Activated naive CD4-positive, alpha-beta T cell treated with anti-CD3 and anti-CD28 coated beads for 36 hours (primary cell): ENCODE measurements around the gene RIMS1. TPM values are rescaled to one million over a fixed set of nuclear protein-coding genes. Genes with fewer than 3 reads are reported as not detected.

Source experiments
- CTCF ChIA-PET: fragments of 350-600 bp; sonication (Branson Sonifier 250); formaldehyde crosslinking; loops from one replicate; lab custom pipeline; 2021; ENCODE audit warnings: antibody characterized with exemption; lab: Charles Lee
- DNase-seq: peaks from one replicate; pipeline ENCODE4 v3.0.0-alpha.2; 2020
- H3K27ac Mint-ChIP-seq: one replicate; pipeline ENCODE4 v1.8.0; 2021; ENCODE audit warnings: mild to moderate bottlenecking, mixed read lengths
- H3K27me3 Mint-ChIP-seq: one replicate; pipeline ENCODE4 v1.8.0; 2021; ENCODE audit warnings: low read depth, mixed read lengths
- H3K36me3 Mint-ChIP-seq: one replicate; pipeline ENCODE4 v1.8.0; 2021; ENCODE audit warnings: low read depth, mixed read lengths
- H3K4me1 Mint-ChIP-seq: one replicate; pipeline ENCODE4 v1.8.0; 2021; ENCODE audit warnings: low read depth, mixed read lengths
- H3K4me3 Mint-ChIP-seq: one replicate; pipeline ENCODE4 v1.8.0; 2021; ENCODE audit warnings: mild to moderate bottlenecking, moderate library complexity, mixed read lengths
- H3K9me3 Mint-ChIP-seq: one replicate; pipeline ENCODE4 v1.8.0; 2021; ENCODE audit warnings: mixed read lengths
- intact Hi-C: fragments of 100-400 bp; cut with micrococcal nuclease; formaldehyde crosslinking; loops from one replicate; pipeline ENCODE4 v1.15.1; 2023
- total RNA-seq, 2 experiments: library from RNA; stranded (reverse); gene quantifications; one replicate each; pipeline ENCODE4 v1.2.3, GENCODE V29; 2021

RIMS1 gene
- total RNA-seq, 2 experiments from 2014 or later: not detected

GRCh38 chr6:72217626-72218025 is 331.3 kb downstream of the RIMS1 start:
- Mint-ChIP-seq H3K27me3 (no peaks in the 10 kb centered on the region), H3K4me3 (no peak overlapping the region), H3K27ac (no peak overlapping the region), H3K9me3 (no peaks in the 10 kb centered on the region), H3K4me1 (no peaks in the 10 kb centered on the region), H3K36me3 (no peaks in the 10 kb centered on the region)
- CTCF ChIA-PET: no interaction called here
- intact Hi-C loops: no loop called here
- no peak for DNase-seq

DNA sequence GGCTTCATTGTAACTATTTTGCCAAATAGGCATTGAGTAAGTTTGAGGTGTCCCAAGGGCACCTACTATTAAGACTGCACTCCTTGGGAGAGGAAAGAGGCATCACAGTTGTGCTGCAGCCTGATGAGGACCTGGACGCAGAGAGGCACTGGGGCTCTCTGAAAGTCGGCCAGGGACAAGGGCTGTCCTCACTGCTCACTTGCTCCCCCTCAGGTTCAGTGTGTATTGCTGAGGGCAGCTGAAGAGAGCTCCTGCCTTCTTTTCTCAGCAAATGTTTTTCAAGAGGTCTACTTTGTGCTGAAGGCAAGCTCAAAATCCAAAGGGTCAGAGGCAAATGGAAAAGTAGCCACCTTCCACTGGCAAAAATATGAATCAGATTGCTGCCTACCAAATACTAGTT is 331.8 kb downstream of the RIMS1 start:
- no peak overlapping the region for H3K4me3 Mint-ChIP-seq
- no peaks in the 10 kb centered on the region for H3K4me1 Mint-ChIP-seq
- no peaks in the 10 kb centered on the region for H3K27me3 Mint-ChIP-seq
- intact Hi-C loops: no loop called here
- H3K36me3 Mint-ChIP-seq: no peaks in the 10 kb centered on the region
- H3K9me3 Mint-ChIP-seq: no peaks in the 10 kb centered on the region
- CTCF ChIA-PET: no interaction called here
- no peak overlapping the region for H3K27ac Mint-ChIP-seq
- no peak for DNase-seq

DNA sequence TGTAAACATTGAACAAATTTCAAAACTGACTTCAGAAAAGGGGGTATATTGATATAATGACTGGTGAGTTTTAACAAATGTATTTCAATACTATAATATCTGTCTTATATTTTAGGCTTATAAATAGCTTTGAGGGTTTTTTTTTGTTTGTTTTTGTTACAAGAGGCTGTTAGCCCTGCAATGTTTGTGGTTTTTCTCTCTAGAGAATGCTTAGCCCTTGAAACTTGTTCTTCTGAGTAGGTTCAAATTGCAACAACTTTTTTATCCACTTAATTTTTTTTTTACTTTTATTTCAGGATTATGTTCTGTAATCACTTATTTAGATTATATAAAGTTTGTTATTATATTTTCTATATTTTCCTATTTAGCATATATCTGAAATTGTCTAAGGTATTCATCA is 333.2 kb downstream of the RIMS1 start:
- intact Hi-C loops: no loop called here

GRCh38 chr6:72238021-72238420 is 351.7 kb downstream of the RIMS1 start:
- H3K4me3 Mint-ChIP-seq: no peak overlapping the region
- no peaks in the 10 kb centered on the region for H3K27me3 Mint-ChIP-seq
- no peaks in the 10 kb centered on the region for H3K4me1 Mint-ChIP-seq
- CTCF ChIA-PET: interaction anchor here (0.6 to 1.3 kb wide), 2 partner anchors 9 to 33 kb away, joined by 5 to 6 read pairs; no protein-coding TSS in a partner anchor
- H3K9me3 Mint-ChIP-seq: no peaks in the 10 kb centered on the region
- no peak for DNase-seq
- intact Hi-C loops: no loop called here
- no peak overlapping the region for H3K27ac Mint-ChIP-seq
- no peaks in the 10 kb centered on the region for H3K36me3 Mint-ChIP-seq

More for the DNA sequence above, 333.2 kb downstream of the RIMS1 start:
- Mint-ChIP-seq H3K4me3 (no peak overlapping the region), H3K27me3 (no peaks in the 10 kb centered on the region), H3K4me1 (no peaks in the 10 kb centered on the region), H3K36me3 (no peaks in the 10 kb centered on the region), H3K9me3 (no peaks in the 10 kb centered on the region), H3K27ac (no peak overlapping the region)
- CTCF ChIA-PET: no interaction called here
- DNase-seq: no peak

- Mint-ChIP-seq H3K4me1 (no peaks in the 10 kb centered on the region), H3K27ac (no peak overlapping the region), H3K4me3 (no peak overlapping the region), H3K9me3 (no peaks in the 10 kb centered on the region), H3K27me3 (no peaks in the 10 kb centered on the region), H3K36me3 (no peaks in the 10 kb centered on the region)
- CTCF ChIA-PET: no interaction called here
- DNase-seq: no peak
- intact Hi-C loops: no loop called here
Observed at GRCh38 chr6:72238900-72239299, 352.6 kb downstream of the RIMS1 start.

DNA sequence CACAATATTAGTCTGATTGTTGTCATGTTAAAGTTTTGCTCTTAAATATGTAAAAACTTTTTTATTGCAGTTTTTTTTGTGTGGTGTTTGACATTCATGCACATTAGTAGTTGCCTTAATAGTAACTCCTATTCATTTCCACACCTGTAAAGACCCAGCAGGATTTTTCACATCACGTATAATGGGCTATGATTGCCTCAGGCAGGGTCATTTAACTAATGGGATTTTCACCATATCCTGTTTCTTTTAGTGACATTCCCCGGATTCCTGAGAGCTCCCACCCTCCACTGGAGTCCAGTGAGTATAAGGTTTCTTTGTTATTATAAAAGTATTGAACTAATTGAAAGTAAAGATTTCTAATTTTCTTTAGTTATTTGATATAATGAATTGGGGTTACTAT is 359.2 kb downstream of the RIMS1 start:
- intact Hi-C loops: no loop called here
- no peak overlapping the region for H3K27ac Mint-ChIP-seq
- H3K4me1 Mint-ChIP-seq: no peaks in the 10 kb centered on the region
- no peaks in the 10 kb centered on the region for H3K27me3 Mint-ChIP-seq
- CTCF ChIA-PET: no interaction called here
- H3K4me3 Mint-ChIP-seq: no peak overlapping the region
- no peaks in the 10 kb centered on the region for H3K36me3 Mint-ChIP-seq
- no peak for DNase-seq
- no peaks in the 10 kb centered on the region for H3K9me3 Mint-ChIP-seq

DNA sequence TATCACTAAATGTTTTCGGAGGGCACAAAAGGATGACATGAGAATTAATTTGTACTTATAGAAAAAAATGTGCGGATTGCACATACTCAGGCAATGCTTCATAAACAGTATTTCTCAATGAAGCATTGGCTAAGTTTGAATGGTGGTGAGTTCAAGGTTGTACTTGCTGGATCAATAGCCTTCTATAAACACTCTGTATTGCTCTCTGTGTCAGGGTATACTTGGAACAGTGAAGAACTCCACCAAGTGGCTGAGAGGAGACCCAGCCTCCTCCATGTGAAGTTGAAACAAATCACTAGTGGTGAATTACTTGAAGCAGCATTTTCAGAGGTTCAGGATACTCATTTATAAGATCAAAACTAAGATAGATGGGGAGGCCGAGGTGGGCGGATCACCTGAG is 360.6 kb downstream of the RIMS1 start:
- Mint-ChIP-seq H3K27me3 (no peaks in the 10 kb centered on the region), H3K27ac (no peak overlapping the region)
- CTCF ChIA-PET: no interaction called here

GRCh38 chr6:72248621-72249020 is 362.3 kb downstream of the RIMS1 start:
- intact Hi-C loops: no loop called here
- DNase-seq: no peak
- H3K27me3 Mint-ChIP-seq: no peaks in the 10 kb centered on the region
- H3K4me3 Mint-ChIP-seq: no peak overlapping the region
- no peaks in the 10 kb centered on the region for H3K4me1 Mint-ChIP-seq
- H3K9me3 Mint-ChIP-seq: no peaks in the 10 kb centered on the region
- CTCF ChIA-PET: no interaction called here
- no peaks in the 10 kb centered on the region for H3K36me3 Mint-ChIP-seq
- no peak overlapping the region for H3K27ac Mint-ChIP-seq

More for the DNA sequence above, 360.6 kb downstream of the RIMS1 start:
- DNase-seq: no peak
- H3K4me3 Mint-ChIP-seq: no peak overlapping the region
- no peaks in the 10 kb centered on the region for H3K9me3 Mint-ChIP-seq
- H3K4me1 Mint-ChIP-seq: no peaks in the 10 kb centered on the region
- H3K36me3 Mint-ChIP-seq: no peaks in the 10 kb centered on the region
- intact Hi-C loops: no loop called here

- Mint-ChIP-seq H3K4me3 (no peak overlapping the region), H3K36me3 (no peaks in the 10 kb centered on the region), H3K4me1 (no peaks in the 10 kb centered on the region), H3K9me3 (no peaks in the 10 kb centered on the region), H3K27me3 (no peaks in the 10 kb centered on the region), H3K27ac (no peak overlapping the region)
- intact Hi-C loops: no loop called here
- DNase-seq: no peak
- CTCF ChIA-PET: no interaction called here
Observed at GRCh38 chr6:72250664-72251063, 364.3 kb downstream of the RIMS1 start.

GRCh38 chr6:72260489-72260888 is 374.1 kb downstream of the RIMS1 start:
- H3K27ac Mint-ChIP-seq: no peak overlapping the region
- no peaks in the 10 kb centered on the region for H3K9me3 Mint-ChIP-seq
- no peaks in the 10 kb centered on the region for H3K27me3 Mint-ChIP-seq
- H3K4me3 Mint-ChIP-seq: no peak overlapping the region
- no peaks in the 10 kb centered on the region for H3K4me1 Mint-ChIP-seq
- CTCF ChIA-PET: no interaction called here
- DNase-seq: no peak
- intact Hi-C loops: no loop called here
- no peaks in the 10 kb centered on the region for H3K36me3 Mint-ChIP-seq

DNA sequence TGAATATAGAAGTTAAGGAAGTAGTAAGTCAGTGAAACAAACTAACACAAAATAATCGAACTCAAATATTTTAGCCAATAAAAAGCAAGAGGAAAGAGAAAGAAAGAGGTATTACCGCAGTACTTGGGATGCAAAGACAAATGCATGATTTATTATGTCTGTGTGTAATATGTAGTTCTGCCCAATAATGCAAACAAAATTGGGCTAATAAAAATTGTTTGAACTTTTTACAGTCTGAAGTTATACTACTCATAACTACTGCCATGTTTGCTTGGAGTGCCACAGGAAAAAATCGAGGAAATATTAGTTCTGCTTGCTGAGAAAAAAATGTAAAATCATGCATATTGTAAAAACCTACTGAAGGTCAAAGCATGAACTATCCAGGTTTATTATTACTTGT is 375.2 kb downstream of the RIMS1 start:
- no peak overlapping the region for H3K27ac Mint-ChIP-seq

GRCh38 chr6:72262254-72262653 is 375.9 kb downstream of the RIMS1 start:
- intact Hi-C loops: no loop called here
- H3K4me1 Mint-ChIP-seq: no peaks in the 10 kb centered on the region
- H3K9me3 Mint-ChIP-seq: no peaks in the 10 kb centered on the region
- no peak overlapping the region for H3K27ac Mint-ChIP-seq
- no peak overlapping the region for H3K4me3 Mint-ChIP-seq
- no peaks in the 10 kb centered on the region for H3K27me3 Mint-ChIP-seq
- no peak for DNase-seq
- no peaks in the 10 kb centered on the region for H3K36me3 Mint-ChIP-seq
- CTCF ChIA-PET: no interaction called here

More for the DNA sequence above, 375.2 kb downstream of the RIMS1 start:
- intact Hi-C loops: no loop called here
- CTCF ChIA-PET: no interaction called here
- no peak for DNase-seq
- H3K4me3 Mint-ChIP-seq: no peak overlapping the region
- no peaks in the 10 kb centered on the region for H3K9me3 Mint-ChIP-seq
- no peaks in the 10 kb centered on the region for H3K4me1 Mint-ChIP-seq
- no peaks in the 10 kb centered on the region for H3K36me3 Mint-ChIP-seq
- no peaks in the 10 kb centered on the region for H3K27me3 Mint-ChIP-seq

DNA sequence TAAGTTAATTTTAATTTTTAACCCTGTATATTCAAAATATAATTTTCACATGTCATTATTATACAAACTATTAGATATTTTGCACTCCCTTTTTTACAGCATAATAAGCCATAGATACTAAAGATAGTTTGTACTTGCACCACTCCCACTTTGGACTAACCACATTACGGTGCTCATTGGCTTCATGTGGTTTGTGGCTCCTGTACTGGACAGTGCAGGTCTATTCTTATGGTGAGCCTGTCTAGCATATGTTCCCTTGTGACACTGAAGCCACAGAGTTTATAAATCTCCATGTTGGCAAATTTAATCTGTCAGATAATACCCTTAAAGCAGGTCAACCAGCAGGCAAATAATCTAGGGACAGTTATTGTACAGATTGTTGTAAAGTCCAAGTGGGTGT is 381.1 kb downstream of the RIMS1 start:
- Mint-ChIP-seq H3K27ac (no peak overlapping the region), H3K36me3 (no peaks in the 10 kb centered on the region), H3K4me1 (no peaks in the 10 kb centered on the region), H3K9me3 (no peaks in the 10 kb centered on the region), H3K4me3 (no peak overlapping the region), H3K27me3 (no peaks in the 10 kb centered on the region)
- no peak for DNase-seq
- CTCF ChIA-PET: no interaction called here
- intact Hi-C loops: no loop called here

- Mint-ChIP-seq H3K36me3 (no peaks in the 10 kb centered on the region), H3K27me3 (no peaks in the 10 kb centered on the region), H3K4me1 (no peaks in the 10 kb centered on the region), H3K9me3 (no peaks in the 10 kb centered on the region), H3K4me3 (no peak overlapping the region), H3K27ac (no peak overlapping the region)
- no peak for DNase-seq
- CTCF ChIA-PET: interaction anchor here (0.6 to 0.7 kb wide), 2 partner anchors 34 to 132 kb away, joined by 3 to 5 read pairs; no protein-coding TSS in a partner anchor
- intact Hi-C loops: no loop called here
Observed at GRCh38 chr6:72271531-72271930, 385.2 kb downstream of the RIMS1 start.
